Tibial nerve (tissue), 4 donors: ENCODE data around the gene NPDC1. TPM values are rescaled to one million over a fixed set of nuclear protein-coding genes. Genes with fewer than 3 reads are reported as not detected.

Source experiments
- DNase-seq, 2 donors: peaks; one replicate each; pipeline ENCODE4 v3.0.0-alpha.2; 2019; ENCODE audit warnings: low spot score in 2 of 2
- H3K27ac ChIP-seq, 4 donors: fragments of 200-600 bp; sonication (generic) in 3 of 4; one replicate each; pipeline ENCODE4 v1.5.1; 2017 to 2019; ENCODE audit warnings: mild to moderate bottlenecking in 1 of 4
- H3K27me3 ChIP-seq, 2 donors: fragments of 200-600 bp; sonication (generic) in 1 of 2; one replicate each; pipeline versions ENCODE4 v1.5.1 to v1.6.0; 2017 to 2019
- H3K36me3 ChIP-seq, 3 donors: fragments of 200-600 bp; sonication (generic); one replicate each; pipeline ENCODE4 v1.5.1; 2018 to 2019
- H3K4me1 ChIP-seq, 4 donors: fragments of 200-600 bp; sonication (generic) in 3 of 4; one replicate each; pipeline ENCODE4 v1.5.1; 2017 to 2019
- H3K4me3 ChIP-seq, 4 donors: fragments of 200-600 bp; sonication (generic) in 3 of 4; one replicate each; pipeline ENCODE4 v1.5.1; 2017 to 2019; ENCODE audit warnings: mild to moderate bottlenecking in 1 of 4, moderate library complexity in 1 of 4
- H3K9me3 ChIP-seq, 4 donors: fragments of 200-600 bp; sonication (generic) in 3 of 4; one replicate each; pipeline ENCODE4 v1.5.1; 2017 to 2019
- CTCF ChIP-seq, 5 experiments: fragments of 200-600 bp in 3 of 5; fragments of 450-650 bp in 2 of 5; sonication (generic) in 3 of 5; IDR thresholded peaks; one replicate each; pipeline ENCODE4 v1.5.1; 2016 to 2019; ENCODE audit warnings: antibody characterized with exemption in 5 of 5, mild to moderate bottlenecking in 3 of 5, moderate library complexity in 2 of 5
- EP300 ChIP-seq, 2 donors: sonication (generic); formaldehyde crosslinking; IDR thresholded peaks; one replicate each; pipeline ENCODE4 v1.6.1; 2017; ENCODE audit warnings: antibody characterized with exemption in 2 of 2, mild to moderate bottlenecking in 1 of 2
- POLR2A ChIP-seq, 2 donors: fragments of 450-650 bp; IDR thresholded peaks; one replicate each; pipeline ENCODE4 v1.6.1; 2017; ENCODE audit warnings: antibody characterized with exemption in 2 of 2, mild to moderate bottlenecking in 2 of 2, moderate library complexity in 2 of 2
- WGBS, 2 donors: methylation state at CpG; one replicate each; pipeline ENCODE4 v1.1.5; 2018; 5-methylcytosine and 5-hydroxymethylcytosine counted together
- total RNA-seq, 4 donors: library from RNA; depleted of rRNA; stranded (reverse); fragments of >200 nt; gene quantifications; one replicate each; pipeline ENCODE4 v1.1.0, GENCODE V29; 2016

Gene NPDC1
- total RNA-seq, 4 donors from 2014 or later, result 80.6 to 269 (median 182) TPM

GRCh38 chr9:137049544-137050449 is 3.8 kb upstream of the NPDC1 start:
- WGBS, 2 donors, result 55 to 60% methylated on average over 25 to 37 of the region's 38 CpGs
- Histone ChIP-seq H3K36me3 (no peaks in the 10 kb centered on the region), H3K4me3 (no peak overlapping the region), H3K4me1 (peaks cover under 1 to 69% (median 33%) of the 10 kb centered on the region in 4 donors), H3K27me3 (peaks cover 0 to 39% of the 10 kb centered on the region in 2 donors), H3K9me3 (no peaks in the 10 kb centered on the region), H3K27ac (peak overlapping the region in 1 of 4 donors; percentile 37)
- TF ChIP-seq CTCF (IDR thresholded peaks at IDR 0.05) (peak; percentile 35 to 71 (median 41)), POLR2A (IDR thresholded peaks at IDR 0.05) (no peak)
- peak in 1 of 2 donors; percentile 57 for DNase-seq

- H3K36me3 ChIP-seq, result no peaks in the 10 kb centered on the region
- WGBS, 2 donors, result 55 to 74% methylated on average over 40 to 43 of the region's 72 CpGs
- DNase-seq, result no peak
- H3K4me3 ChIP-seq, result no peak overlapping the region
- peaks cover 0 to 34% of the 10 kb centered on the region in 2 donors for H3K27me3 ChIP-seq
- H3K4me1 ChIP-seq, result peaks cover 0 to 69% (median 33%) of the 10 kb centered on the region in 4 donors
- no peak for TF ChIP-seq POLR2A (IDR thresholded peaks at IDR 0.05)
- no peak for TF ChIP-seq CTCF (IDR thresholded peaks at IDR 0.05)
- TF ChIP-seq EP300 (IDR thresholded peaks at IDR 0.05), result no peak
- no peaks in the 10 kb centered on the region for H3K9me3 ChIP-seq
- no peak overlapping the region for H3K27ac ChIP-seq
Observed at GRCh38 chr9:137048655-137049543, 2.9 kb upstream of the NPDC1 start.

GRCh38 chr9:137045294-137046087 is 486 bp downstream of the NPDC1 start:
- Histone ChIP-seq H3K27me3 (peaks cover 0 to 19% of the 10 kb centered on the region in 2 donors), H3K9me3 (no peaks in the 10 kb centered on the region), H3K4me1 (peaks cover 0 to 54% (median 25%) of the 10 kb centered on the region in 4 donors), H3K4me3 (peak overlapping the region; percentile 25 to 76 (median 60)), H3K27ac (peak overlapping the region in 3 of 4 donors; percentile 20 to 75 (median 51)), H3K36me3 (peaks cover 0 to 16% (median 0%) of the 10 kb centered on the region in 3 donors)
- TF ChIP-seq EP300 (IDR thresholded peaks at IDR 0.05), result no peak
- TF ChIP-seq CTCF (IDR thresholded peaks at IDR 0.05), result no peak
- TF ChIP-seq POLR2A (IDR thresholded peaks at IDR 0.05), result no peak
- WGBS, 2 donors, result 1 to 2% methylated on average over 17 to 29 of the region's 96 CpGs
- no peak for DNase-seq

GRCh38 chr9:137044502-137045177 is 1.3 kb downstream of the NPDC1 start:
- H3K27me3 ChIP-seq, result peaks cover 0 to 17% of the 10 kb centered on the region in 2 donors
- peaks cover 0 to 25% (median 0%) of the 10 kb centered on the region in 3 donors for H3K36me3 ChIP-seq
- WGBS, 2 donors, result 24 to 31% methylated on average over 6 to 18 of the region's 18 CpGs
- H3K4me3 ChIP-seq, result peak overlapping the region; percentile 25 to 76 (median 54)
- DNase-seq, result no peak
- H3K9me3 ChIP-seq, result no peaks in the 10 kb centered on the region
- H3K4me1 ChIP-seq, result peaks cover 0 to 52% (median 25%) of the 10 kb centered on the region in 4 donors
- TF ChIP-seq EP300 (IDR thresholded peaks at IDR 0.05) (no peak), POLR2A (IDR thresholded peaks at IDR 0.05) (no peak), CTCF (IDR thresholded peaks at IDR 0.05) (no peak)
- peak overlapping the region in 2 of 4 donors; percentile 45 to 75 for H3K27ac ChIP-seq
